ENCODE data around the gene CUL1.

CUL1 gene

DNA sequence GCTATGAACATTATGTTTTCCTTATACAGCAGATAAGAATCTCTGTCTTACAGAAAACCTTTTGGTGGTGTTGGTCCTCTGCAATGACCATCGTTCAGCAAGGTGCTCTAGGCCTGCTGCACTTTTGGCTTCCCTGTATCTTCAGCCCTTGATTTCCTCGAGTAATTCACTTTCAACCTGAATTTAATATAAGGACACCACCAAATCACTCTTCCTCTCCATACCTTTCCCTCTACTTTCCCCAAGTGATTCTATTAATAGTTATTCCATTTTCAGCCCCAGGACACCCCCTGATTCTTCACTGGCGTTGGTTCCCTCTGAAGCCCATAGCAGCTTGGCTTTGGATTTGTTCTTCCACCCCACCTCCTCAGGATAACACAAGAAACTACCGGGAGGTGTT lies 113.2 kb downstream of the CUL1 start:
- DNase-seq = no peak

DNA sequence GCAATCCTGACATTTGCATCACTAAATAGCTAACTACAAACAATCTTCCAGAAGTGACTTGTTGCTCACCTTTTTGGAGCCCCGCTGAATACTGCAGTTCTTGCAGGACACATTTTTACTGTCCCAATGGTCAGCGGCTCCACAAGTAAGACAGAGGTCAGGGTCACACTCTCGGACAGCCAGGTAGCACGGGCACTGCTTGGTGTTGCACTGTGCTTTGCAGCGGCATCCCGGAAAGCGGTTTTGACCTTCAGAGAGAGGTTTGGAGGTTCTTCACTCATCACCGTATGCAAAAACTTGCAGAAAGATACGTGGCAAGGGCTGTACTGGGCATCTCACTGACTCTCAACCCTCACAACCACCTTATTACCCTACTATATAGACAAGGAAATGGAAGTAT lies 115.2 kb downstream of the CUL1 start:
- DNase-seq = no peak

DNA sequence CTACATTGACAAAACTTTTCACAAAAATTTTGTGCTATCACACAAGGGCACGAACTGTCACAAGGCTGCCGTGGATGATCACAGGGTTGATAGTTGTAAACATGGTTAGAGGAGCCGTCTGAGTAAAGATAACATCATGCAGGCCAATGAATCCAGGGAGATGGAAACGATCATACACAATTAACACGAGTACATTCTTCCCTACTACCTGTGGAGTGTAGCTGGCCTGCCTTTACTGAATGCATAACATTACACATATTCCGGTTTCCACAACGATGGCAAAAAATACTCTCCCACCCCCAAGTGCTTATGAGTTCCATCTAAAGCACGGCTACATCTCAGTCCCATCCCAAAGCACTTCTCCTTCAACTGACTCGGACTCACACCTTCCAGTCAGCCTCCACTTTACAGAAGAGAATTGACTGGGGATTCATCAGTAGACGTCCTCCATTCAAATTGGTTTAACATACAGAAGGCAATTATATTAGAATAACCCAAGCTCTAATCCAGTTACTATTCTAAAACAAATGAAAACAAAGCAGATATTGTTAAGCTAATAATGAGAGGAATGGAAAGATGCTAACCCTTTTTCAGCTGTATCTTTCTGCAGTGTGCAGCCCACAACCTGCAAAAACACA lies 116.3 kb downstream of the CUL1 start:
- DNase-seq = no peak

DNA sequence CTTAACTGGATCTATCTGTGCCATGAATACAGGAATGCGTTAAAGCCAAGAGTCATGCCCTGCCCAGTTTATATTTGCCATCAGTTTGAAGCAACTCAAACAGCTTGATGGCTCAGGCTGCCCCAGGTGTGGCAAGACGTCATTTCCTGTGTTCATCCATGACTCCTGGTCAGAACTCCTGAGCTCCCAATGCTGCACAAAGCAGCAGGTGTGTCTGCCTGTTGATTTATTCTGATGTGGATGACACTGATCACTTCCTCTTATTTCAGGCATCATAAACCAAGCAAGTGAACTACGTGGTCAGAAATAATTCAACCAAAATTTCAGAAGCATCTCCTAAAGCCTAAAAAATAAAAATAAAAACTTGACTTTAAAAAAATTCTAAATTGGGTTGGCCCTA lies 116.9 kb downstream of the CUL1 start:
- no peak for DNase-seq

DNA sequence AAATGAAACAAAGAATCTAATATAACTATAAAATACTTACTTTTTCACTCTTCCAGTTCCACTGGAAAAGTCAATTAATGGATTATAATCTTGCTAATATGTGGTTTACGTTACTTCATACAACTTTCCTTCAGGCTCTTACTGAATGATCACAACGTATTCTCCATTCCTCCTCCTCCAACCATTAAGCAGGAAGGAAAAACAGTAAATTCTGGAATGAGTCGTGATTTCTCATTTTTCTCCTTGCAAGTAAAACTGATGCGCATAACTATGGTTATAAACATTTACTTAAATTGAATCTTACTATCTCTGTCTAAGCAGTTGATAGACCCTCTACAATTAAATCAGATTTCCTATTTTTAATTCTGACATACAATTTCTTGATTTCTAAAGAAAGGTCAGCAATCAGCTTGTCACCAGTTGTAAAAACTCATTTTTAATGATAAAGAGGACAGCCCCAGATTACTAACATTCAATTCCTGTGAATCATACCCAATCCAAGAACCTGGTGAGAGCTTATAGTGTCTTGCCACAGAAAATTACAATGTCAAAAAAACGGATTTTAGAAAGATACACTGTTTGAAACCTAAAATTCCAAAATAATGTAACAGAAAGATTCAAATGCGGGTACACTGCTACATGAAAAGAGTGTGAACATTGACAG lies 121.1 kb downstream of the CUL1 start:
- DNase-seq = no peak

DNA sequence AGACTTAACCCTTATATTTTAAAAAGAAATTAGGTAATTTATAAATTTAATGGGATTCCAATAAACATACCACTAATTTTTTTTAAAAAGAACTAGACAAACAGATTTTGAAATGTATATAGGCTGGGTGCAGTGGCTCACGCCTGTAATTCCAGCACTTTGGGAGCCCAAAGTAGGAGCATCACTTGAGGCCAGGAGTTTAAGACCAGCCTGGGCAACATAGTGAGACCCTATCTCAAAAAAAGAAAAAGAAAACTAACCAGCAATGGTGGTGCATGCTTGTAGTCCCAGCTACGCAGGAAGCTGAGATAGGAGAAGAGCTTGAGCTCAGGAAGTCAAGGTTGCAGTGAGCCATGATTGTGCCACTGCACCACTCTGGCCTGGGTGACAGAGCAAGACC lies 122.7 kb downstream of the CUL1 start:
- DNase-seq = no peak

DNA sequence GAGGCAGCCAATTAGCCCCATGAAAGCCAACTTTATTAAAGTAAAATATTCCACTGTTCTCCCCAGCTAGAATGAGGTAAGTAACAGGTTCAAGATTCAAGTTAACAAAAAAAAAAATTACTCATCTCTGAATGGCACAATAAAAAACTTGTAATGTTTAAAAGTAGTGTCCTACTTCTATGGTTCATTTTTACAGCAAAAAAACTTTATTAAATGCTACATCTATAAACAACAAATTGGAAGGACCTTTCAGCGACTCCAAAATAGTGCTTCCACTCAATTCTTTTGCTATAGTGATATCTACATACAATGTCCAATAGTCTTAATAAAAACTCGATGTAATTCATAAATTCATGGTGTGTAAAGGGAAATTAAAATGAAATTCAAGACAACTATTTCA lies 126.2 kb downstream of the CUL1 start:
- no peak for DNase-seq

DNA sequence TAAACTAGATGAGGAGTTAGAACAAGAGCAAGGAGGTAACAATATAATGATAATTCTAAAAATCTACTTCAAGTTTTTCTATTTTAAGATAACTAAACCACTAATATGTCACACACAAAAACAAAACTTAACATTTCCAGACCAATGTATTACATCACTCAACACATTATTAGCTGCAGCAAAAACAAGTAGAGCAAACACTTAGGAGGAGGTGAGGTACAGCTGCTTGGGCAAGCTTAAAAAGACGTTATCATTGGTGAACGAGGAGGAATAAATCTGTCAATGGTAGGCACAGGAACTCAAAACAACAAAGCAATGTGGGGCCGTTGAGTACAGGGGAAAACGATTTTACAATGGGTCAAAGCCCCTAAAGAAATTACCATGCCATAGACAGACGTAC lies 126.6 kb downstream of the CUL1 start:
- no peak for DNase-seq

DNA sequence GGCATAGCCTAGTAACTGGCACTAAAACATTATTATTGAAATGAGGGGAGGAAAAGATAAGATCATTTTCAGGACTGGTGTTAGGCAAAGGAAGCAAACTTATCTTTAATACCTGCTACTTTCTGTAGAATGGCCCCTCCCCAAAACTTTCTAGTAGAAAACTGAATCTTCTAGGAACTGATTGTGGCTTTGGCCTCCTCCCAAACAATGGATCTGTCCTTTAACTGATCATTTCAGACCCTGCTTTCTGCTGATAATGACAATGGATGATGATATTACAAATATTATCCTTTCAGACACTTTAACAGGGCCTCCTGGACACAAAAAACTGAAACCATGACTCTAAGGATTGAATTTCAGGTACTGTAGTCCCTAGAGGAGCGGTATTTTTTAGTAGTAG lies 130.3 kb downstream of the CUL1 start:
- DNase-seq = no peak

DNA sequence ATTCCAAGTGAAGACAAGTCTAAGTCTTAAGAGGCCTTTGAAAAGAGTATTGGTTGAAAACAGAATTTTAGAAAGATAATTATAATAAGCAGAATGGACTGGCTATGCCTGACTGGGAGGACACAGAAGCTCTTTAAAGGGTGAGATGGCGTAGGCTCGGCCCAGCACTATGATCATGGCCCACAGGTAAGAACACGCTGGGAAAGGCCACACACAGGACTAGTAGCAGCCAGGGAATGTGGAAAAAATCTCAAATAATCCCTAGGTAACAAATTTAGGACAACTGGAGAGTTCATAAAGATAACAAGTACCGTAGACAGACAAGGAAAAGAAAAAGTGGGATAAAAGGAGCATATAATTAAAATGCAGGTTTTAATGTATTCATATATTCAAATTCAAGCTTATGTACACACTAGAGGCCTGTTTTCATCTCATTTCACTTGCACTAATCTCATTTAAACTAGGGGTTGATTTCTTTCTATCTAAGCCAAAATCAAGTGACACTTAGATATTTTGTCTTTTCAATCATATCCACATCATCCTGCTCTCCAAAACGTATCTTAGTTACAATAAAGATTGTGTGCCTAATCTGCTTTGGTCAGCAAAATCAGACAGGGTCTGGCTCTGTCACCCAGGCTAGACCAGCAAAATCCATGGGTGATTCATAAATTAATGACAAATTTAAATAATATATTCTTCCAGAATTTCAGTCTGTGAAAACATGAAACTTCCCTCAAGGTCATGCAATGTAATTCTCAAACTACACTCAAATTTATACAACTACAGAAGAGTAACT lies 132.4 kb downstream of the CUL1 start:
- no peak for DNase-seq

DNA sequence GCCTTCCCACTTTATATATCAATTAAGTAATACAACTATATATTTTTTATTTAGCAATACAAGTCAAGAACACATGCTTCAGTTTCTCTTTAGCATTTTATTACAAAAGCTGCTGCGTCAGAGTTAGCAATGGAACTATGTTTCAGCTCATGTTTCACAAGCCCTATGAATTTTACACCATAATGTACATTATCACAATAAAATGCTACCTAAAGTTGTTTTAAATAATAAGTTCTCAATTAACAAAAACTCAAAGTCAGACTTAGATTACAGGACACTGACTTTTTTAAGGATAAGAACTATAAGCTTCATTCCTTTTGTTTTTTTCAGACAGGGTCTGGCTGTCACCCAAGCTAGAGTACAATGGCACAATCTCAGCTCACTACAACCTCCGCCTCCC lies 133.1 kb downstream of the CUL1 start:
- no peak for DNase-seq

DNA sequence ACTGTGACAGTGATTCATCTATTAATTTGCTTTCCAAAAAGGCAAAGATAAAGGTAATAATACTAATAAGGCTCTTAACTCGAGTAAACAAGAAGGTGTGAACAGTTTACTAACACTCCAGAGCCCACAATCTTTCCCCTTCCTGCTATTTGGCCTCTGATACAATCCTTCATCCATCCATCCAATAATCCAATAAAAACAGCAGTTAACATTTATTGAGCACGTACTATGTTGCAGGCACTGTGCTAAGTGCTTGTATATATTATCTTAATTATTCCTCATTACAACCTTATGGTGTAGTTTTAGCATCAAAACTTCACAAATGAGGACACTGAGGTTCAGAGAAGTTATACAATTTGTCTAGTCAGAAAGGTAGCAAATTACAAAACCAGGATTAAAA lies 135.9 kb downstream of the CUL1 start:
- DNase-seq = no peak

DNA sequence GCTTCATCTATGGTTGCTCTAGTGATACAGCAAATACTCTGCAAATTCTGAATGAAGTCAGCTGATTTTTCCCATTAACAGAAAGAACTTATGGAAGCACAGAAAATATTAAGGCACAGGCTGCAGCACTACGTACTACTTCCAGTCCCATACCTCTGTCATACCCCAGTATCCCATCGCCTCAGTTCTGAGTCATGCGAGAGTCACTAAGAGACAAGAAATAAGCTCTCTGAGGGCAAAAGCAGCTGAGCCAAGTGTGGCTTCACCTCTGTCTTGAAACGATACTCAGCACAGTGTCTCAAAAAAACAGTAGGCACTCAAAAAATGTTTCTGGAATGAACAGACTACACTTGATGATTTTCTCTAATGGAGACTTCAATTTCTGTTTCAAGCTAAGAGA lies 137.2 kb downstream of the CUL1 start:
- DNase-seq = peak; percentile 18

DNA sequence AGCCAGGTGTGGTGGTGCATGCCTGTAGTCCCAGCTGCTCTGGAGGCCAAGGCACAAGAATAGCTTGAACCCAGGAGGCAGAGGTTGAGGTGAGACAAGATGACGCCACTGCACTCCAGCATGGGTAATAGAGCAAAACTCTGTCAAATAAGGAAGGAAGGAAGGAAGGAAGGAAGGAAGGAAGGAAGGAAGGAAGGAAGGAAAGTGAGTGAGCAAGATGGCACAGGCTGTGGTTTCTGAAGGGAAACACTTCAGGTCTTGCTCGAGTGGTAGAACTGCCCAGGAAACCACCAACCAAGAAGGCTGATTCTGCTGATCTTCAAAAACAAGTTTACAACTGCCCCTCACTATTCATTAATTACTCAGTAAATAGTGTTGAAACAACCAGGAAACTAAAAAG lies 140.2 kb downstream of the CUL1 start:
- DNase-seq = peak; percentile 49

DNA sequence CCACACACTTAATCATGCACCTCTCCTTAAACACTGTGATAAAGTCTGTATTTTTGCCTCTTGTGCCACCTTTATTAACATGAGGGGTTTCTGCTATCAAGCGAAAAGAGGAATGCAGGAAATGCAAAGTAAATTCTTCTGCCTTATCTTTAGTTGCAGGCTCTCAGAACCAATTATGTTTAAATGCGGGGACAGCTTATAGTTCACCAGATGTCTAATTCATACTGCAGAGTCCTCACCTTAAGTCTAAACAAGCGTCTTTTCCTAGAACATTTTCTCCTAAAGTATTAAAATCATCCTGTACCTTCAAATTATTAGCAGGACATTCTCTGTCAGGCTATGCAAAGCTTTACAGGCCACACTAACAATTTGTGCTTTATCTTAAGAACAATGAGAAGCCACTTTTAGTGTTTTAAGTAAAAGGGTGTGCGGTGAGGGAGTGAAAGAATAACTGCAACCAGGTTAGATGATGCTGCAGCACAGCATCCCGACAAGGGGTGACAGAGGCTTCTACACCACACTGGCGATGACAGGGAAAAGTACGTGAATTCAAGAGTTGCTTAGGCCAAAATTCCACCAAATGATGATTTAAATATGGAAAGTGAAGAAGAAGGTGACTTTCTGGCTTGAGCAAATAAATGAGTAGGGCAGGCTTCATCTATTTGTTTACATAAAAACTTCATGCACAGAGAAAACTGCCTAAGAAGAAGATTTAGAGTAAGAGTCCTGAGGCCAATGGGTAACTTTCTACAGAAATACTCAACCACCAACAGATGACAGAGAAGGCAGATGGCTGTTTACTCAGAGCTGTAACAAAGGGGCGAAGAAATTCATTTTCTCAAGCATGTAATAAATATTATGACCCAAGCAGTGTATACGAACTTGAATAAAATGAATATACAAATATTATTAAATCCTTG lies 149.4 kb downstream of the CUL1 start:
- DNase-seq = no peak

DNA sequence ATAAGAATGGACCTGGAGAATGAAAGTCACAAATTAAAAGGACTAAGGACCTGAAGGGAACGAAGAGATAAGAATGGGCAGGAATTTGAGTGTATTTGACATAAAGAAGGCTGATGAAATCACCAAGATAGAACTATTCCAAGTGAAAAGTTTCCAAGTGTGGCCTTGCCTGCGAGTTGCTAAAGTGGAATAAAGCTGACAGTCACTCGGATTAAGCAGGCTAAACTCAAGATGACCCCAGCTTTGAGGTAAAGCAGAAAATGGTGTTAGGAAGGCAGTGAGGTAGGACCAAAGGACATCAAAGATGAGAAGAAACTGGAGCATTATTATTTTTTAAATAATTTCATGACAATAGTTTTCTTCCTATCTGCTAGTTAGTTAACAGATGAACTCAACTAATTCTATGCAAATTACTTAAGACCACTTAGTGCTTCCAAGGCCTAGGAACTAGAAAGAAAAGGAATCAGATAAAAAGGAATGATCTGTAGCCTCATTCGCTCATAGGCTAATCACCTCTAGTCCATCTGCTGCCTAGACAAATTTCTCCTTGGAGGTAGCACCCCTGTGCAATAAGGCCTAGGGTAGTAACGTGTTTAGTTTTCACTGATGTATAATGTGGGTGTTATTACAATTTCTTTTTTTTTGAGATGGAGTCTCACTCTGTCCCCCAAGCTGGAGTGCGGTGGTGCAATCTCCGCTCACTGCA lies 150.8 kb downstream of the CUL1 start:
- no peak for DNase-seq

DNA sequence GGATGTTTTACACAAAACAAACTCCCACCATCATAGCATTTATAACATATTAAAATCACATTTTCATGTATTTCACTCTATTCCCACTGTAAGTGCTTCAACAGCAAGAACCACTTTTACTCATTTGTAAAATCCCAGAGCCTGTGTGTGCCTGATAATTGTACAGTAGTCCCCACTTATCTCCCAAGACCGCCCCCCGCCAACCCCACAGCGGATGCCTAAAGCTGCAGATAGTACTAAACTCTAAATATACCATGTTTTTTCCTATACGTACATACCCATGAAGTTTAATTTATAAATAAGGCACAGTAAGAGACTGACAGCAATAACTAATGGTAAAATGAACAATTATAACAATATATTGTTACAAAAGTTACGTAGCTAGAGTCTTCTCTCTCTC lies 151.9 kb downstream of the CUL1 start:
- DNase-seq = no peak

Data from activated CD4-positive, alpha-beta T cell treated with anti-CD3 and anti-CD28 coated beads, Interleukin-10, Interleukin-2, amounts not matched to agents 100 ng/mL and 50 ng/mL, durations not matched to agents 16 hours and 8 hours (primary cell).